GM12864 (cell line): ENCODE data around the gene CCL28.
A peak's percentile ranks its signal among the peaks of the same experiment; 100 is the strongest.
"Not testable (repeated sequence)": the region's sequence is repeated elsewhere in the genome, so short reads cannot be mapped to it uniquely, and the experiment has no call there.

Experiments
- DNase-seq: peaks from one replicate; pipeline ENCODE4 v3.0.0-alpha.2; 2011; ENCODE audit warnings: low read depth
- H3K4me3 ChIP-seq: 2 replicates; pipeline ENCODE4 v1.5.1; 2011; ENCODE audit warnings: mild to moderate bottlenecking, low read depth, low read length, control low read depth
- TF ChIP-seq, protein P1 (sequence below): IDR thresholded peaks from 2 replicates; pipeline ENCODE4 v1.5.1; 2011; ENCODE audit warnings: low read depth, mild to moderate bottlenecking, moderate library complexity, low read length, control low read depth, inconsistent platforms; ENCODE audit errors: missing control alignments

The CCL28 gene

DNA sequence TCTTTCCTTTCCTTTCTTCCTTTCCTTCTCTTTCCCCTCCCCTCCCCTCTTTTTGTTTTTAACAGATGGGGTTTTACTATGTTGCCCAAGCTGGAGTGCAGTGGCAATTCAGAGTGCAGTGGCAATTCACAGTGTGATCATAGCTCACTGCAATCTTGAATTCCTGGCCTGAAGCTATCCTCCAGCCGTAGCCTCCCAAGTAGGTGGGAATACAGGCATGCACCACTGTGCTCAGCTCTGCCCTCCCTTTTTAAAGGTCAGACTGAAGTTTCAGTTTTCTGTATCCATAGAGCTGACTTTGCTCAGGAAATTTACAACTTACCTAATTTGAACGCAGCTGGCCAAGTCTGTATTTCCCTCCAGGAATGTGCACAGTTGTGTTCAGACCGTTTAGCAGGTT lies 696 bp downstream of the CCL28 start:
- TF ChIP-seq, protein P1, sequence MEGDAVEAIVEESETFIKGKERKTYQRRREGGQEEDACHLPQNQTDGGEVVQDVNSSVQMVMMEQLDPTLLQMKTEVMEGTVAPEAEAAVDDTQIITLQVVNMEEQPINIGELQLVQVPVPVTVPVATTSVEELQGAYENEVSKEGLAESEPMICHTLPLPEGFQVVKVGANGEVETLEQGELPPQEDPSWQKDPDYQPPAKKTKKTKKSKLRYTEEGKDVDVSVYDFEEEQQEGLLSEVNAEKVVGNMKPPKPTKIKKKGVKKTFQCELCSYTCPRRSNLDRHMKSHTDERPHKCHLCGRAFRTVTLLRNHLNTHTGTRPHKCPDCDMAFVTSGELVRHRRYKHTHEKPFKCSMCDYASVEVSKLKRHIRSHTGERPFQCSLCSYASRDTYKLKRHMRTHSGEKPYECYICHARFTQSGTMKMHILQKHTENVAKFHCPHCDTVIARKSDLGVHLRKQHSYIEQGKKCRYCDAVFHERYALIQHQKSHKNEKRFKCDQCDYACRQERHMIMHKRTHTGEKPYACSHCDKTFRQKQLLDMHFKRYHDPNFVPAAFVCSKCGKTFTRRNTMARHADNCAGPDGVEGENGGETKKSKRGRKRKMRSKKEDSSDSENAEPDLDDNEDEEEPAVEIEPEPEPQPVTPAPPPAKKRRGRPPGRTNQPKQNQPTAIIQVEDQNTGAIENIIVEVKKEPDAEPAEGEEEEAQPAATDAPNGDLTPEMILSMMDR: no peak
- no peak for DNase-seq
- H3K4me3 ChIP-seq: no peak overlapping the region

DNA sequence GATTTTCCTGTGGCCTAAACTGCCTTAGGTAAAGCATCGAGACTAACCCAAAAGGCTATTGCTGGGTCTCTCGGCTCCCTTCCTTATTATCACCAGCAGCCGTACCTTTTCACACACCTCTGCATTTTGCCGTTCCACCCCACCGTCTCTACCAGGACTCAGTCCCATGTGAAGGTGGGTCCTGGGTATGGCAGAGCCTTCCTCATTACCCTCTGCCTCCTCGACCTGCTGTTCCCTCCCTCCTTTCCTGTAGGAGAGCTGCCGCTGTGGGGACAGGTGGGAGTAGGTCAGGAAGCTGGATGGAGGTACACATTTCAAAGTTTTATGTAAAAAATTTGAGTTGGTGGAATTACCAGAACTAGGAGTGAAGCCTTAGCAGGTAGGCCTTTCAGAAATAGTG lies 1.8 kb downstream of the CCL28 start:
- TF ChIP-seq, protein P1: no peak

DNA sequence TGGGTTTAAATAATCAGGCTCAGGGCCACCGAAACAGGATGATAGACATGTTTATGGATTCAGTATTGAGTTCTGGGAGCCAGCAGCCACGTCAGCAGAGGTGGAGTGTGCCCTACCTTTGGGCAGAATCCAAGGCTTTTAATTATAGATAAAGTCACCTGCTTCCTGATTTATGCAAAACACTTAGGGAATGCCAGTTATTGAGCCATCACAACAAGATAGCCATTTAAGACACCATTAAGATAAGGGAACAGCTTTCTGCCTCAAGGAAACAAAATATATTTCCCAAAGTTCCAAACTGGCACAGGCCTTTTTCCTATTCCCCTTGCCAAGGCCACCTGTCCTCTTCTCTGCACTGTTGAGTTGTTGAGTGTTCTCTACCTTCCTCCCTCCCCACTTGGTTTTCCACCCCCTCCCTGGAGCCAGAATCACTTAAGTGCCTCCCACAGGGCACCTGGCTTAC lies 2.4 kb downstream of the CCL28 start:
- no peak for DNase-seq
- TF ChIP-seq, protein P1: no peak
- H3K4me3 ChIP-seq: no peak overlapping the region

More for the DNA sequence above, 1.8 kb downstream of the CCL28 start:
- H3K4me3 ChIP-seq: no peak overlapping the region
- no peak for DNase-seq

DNA sequence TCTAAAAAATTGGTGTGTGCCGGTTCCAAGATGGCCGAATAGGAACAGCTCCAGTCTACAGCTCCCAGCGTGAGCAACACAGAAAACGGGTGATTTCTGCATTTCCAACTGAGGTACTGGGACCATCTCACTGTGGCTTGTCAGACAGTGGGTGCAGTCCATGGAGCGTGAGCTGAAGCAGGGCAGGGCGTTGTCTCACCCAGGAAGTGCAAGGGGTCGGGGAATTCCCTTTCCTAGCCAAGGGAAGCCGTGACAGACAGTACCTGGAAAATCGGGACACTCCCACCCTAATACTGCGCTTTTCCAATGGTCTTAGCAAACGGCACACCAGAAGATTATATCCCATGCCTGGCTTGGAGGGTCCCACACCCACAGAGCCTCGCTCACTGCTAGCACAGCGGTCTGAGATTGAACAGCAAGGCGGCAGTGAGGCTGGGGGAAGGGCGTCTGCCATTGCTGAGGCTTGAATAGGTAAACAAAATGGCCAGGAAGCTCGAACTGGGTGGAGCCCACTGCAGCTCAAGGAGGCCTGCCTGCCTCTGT lies 9.6 kb downstream of the CCL28 start:
- not testable (repeated sequence) for DNase-seq, H3K4me3 ChIP-seq

DNA sequence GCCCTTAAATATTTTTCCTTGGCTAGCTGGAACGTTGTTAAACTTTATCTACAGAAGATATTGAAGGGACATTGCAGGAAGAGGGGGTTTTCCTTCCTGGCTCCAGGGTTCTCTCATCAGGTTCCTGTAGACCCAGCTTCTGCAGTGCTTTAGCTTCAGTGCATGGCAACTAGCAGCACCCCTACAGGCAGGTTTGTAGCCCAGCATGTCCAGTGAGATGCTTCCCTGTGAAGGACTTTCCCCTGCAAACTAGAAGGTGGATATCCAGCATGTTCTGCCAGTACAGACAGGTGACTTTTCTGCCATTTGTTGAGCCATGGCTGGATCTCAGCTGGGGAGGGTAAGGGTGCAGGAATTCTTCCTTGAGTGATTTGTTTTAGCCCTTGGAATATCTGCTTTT lies 10.4 kb downstream of the CCL28 start:
- no peak overlapping the region for H3K4me3 ChIP-seq
- TF ChIP-seq, protein P1: peak; percentile 24
- DNase-seq: no peak

DNA sequence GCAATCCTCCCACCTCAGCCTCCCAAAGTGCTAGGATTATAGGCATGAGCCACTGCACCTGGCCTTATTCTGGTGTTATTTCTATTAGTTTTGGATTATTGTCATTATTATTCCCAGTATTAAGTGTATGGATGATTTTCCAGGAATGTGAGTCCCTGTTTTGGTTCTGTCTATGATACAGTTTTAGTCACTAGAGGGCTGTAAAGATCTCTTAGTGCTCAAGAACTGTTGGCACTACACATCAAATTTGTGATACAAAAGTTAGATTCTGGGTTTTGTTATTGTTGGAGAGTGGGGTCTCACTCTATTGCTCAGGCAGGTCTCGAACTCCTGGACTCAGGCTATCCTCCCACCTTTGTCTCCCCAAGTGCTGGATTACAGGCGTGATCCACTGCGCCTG lies 12.1 kb downstream of the CCL28 start:
- DNase-seq: no peak
- no peak overlapping the region for H3K4me3 ChIP-seq
- TF ChIP-seq, protein P1: no peak

DNA sequence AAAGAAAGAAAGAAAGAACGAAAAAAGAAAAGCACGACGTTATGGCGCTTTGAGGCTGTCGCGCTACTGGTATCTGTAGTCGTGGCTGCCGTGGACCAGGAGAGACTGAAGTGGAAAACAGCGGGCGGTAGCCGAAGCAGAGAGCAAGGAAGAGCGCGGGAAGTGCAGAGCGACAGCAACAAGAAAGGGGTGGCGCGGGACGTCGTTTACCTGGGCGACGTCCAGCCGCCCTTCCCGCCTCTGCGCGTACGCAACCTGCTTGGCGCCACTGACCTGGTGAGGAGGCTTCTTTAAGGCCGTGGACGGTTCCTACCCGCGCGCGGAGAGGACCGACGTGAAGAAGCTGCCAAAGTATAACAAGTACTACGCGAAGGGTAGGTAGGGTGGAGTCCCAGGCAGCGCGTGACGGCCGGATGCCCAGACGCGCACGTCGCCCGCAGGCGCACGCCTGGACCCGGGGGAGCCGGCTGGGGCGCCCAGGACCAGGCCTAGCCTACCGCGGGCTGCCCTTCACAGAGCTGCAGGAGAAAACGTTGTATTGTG lies 15.4 kb downstream of the CCL28 start:
- peak overlapping the region; percentile 69 for H3K4me3 ChIP-seq
- no peak for DNase-seq
- TF ChIP-seq, protein P1: no peak

DNA sequence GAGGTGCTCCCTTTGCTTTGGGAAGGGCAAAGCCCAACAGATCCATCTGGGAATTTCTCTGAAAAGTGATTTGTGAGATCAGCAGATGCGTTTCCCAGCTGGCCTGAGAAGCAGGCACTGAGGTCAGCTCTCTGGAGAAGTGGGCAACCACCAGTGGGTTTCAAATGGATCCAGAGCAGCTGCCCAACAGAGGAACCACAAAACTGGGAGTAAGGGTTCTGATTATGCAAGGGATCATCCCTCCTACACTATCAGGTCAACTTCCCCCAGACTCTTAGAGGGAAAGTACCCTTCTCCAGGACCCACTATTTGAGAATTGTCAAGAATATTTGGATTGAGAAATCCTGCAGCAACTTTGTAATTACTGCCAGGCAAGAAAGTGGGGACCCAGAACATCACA lies 21.7 kb downstream of the CCL28 start:
- DNase-seq: no peak
- TF ChIP-seq, protein P1: no peak
- no peak overlapping the region for H3K4me3 ChIP-seq
